Dendritic cell treated with granulocyte-macrophage colony-stimulating factor and Interleukin-4, amounts not matched to agents 40 ng/mL and 50 ng/mL, for 4 days (primary cell): ENCODE data around the gene GATM.

Experiments
- H3K27ac Mint-ChIP-seq: one replicate; pipeline ENCODE4 v1.8.0; 2022; ENCODE audit warnings: mild to moderate bottlenecking, mixed read lengths
- H3K27me3 Mint-ChIP-seq: one replicate; pipeline ENCODE4 v1.8.0; 2022; ENCODE audit warnings: mild to moderate bottlenecking, mixed read lengths
- H3K36me3 Mint-ChIP-seq: one replicate; pipeline ENCODE4 v1.8.0; 2022; ENCODE audit warnings: low read depth, mixed read lengths
- H3K4me1 Mint-ChIP-seq: one replicate; pipeline ENCODE4 v1.8.0; 2022; ENCODE audit warnings: low read depth, mixed read lengths
- H3K4me3 Mint-ChIP-seq: one replicate; pipeline ENCODE4 v1.8.0; 2022; ENCODE audit warnings: mild to moderate bottlenecking, moderate library complexity, mixed read lengths
- H3K9me3 Mint-ChIP-seq: one replicate; pipeline ENCODE4 v1.8.0; 2022; ENCODE audit warnings: mixed read lengths
- intact Hi-C: fragments of 100-400 bp; cut with micrococcal nuclease; formaldehyde crosslinking; loops from one replicate; pipeline ENCODE4 v1.15.0; 2022

Gene GATM, protein sequence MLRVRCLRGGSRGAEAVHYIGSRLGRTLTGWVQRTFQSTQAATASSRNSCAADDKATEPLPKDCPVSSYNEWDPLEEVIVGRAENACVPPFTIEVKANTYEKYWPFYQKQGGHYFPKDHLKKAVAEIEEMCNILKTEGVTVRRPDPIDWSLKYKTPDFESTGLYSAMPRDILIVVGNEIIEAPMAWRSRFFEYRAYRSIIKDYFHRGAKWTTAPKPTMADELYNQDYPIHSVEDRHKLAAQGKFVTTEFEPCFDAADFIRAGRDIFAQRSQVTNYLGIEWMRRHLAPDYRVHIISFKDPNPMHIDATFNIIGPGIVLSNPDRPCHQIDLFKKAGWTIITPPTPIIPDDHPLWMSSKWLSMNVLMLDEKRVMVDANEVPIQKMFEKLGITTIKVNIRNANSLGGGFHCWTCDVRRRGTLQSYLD

DNA sequence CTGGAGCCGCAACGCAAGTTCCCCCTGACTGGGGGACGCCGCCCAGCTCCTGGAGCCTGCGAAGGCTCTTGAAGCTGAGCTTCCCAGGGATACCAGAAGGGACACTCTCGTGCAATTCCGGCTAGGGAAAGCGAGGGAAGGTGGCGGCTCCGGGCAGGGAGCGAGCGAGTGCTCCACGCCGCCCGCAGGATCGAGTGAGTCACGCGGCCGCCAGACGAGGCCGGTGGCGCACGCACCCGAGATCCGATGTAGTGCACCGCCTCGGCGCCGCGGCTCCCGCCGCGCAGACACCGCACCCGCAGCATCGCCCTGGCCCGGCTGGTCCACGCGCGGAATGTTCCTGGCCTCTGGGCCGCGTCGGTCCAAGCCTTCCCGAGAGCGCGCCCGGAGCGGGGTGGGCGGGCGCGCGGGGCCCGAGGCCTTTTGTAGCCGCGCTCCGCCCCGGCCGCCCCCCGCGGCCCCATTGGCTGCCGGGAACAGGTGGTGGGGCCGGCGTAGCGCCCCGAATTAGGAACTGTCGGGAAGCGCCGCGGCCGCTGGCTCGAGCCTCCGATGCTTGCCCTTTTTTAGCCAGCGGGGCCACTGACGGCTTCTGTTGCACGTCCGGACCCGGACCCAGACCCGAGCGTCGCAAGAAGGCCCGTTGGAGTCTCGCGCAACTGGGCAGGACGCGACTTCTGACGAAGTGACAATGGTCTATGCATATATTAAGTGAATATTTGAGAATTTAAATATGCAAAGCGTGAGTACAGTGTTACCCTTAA lies at the start of gene GATM:
GATM (minus strand) TSS at position 396 of the 764 bp plus-strand sequence; CDS start at position 305, 91 bp downstream.
- peak within 1 kb of the TSS; percentile 84 for H3K27ac Mint-ChIP-seq

DNA sequence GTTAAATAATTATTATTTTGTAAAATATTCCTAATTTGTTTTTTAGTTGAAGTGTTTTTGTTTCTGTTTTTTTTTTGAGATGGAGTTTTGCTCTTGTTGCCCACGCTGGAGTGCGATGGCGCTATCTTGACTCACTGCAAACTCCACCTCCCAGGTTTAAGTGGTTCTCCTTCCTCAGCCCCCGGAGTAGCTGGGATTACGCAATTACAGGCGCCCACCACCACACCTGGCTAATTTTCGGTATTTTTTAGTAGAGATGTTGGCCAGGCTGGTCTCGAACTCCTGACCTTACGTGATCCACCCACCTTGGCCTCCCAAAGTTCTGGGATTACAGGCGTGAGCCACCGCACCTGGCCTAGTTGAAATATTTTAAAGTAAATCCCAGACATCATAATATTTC lies 48.7 kb upstream of the GATM start:
- peaks cover 3% of the 10 kb centered on the region for H3K27me3 Mint-ChIP-seq
- H3K27ac Mint-ChIP-seq: no peak overlapping the region
- peaks cover 17% of the 10 kb centered on the region for H3K36me3 Mint-ChIP-seq
- H3K4me3 Mint-ChIP-seq: no peak overlapping the region
- intact Hi-C loops: loop anchor here (10.0 kb wide), 1 partner anchor 88 kb away; no protein-coding TSS in a partner anchor
- no peaks in the 10 kb centered on the region for H3K9me3 Mint-ChIP-seq
- H3K4me1 Mint-ChIP-seq: peaks cover 16% of the 10 kb centered on the region

More for the DNA sequence above, at the start of gene GATM:
- Mint-ChIP-seq H3K27me3 (peaks cover 68% of the 10 kb centered on the region), H3K4me1 (peaks cover 31% of the 10 kb centered on the region), H3K9me3 (no peaks in the 10 kb centered on the region), H3K36me3 (peaks cover 26% of the 10 kb centered on the region), H3K4me3 (peak within 1 kb of the TSS; percentile 82)
- intact Hi-C loops: loop anchor here (1.0 kb wide), 1 partner anchor 14 kb away; no protein-coding TSS in a partner anchor

DNA sequence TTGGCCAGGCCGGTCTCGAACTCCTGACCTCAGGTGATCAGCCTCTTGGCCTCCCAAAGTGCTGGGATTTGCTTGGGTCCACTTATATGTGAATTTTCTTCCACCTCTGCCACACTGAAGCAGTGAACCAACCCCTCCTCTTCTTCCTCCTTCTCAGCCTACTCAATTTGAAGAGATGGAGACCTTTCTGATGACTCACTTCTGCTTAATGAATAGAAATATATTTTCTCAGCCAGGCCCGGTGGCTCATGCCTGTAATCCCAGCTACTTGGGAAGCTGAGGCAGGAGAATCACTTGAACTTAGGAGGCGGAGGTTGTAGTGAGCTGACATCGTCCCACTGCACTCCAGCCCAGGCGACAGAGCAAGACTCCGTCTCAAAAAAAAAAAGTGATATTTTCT lies 46.8 kb upstream of the GATM start:
- intact Hi-C loops: loop anchor here (10.0 kb wide), 1 partner anchor 90 kb away; no protein-coding TSS in a partner anchor
- Mint-ChIP-seq H3K4me3 (no peak overlapping the region), H3K9me3 (no peaks in the 10 kb centered on the region), H3K27ac (no peak overlapping the region), H3K4me1 (peaks cover 16% of the 10 kb centered on the region), H3K27me3 (peaks cover 3% of the 10 kb centered on the region), H3K36me3 (peaks cover 36% of the 10 kb centered on the region)

DNA sequence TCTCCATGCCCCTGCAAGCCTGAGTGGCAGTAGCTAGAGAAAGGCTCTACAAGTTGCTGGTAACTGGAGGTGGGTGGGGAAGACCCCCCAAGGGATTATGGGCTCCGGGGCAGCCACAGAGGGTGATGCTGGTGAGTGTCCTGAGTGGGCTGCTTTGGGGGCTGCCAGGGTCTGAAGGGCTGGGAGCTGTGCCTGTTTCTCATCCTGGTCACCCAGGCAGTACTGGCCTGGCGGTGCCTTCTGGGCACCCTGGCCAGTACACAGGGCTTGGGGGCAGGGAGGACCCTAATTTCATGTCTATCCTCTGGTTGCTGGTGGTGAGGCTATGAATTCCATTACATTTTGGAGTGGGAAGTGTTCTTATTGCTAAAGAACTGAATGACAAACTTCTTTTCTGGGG lies 46.1 kb upstream of the GATM start:
- Mint-ChIP-seq H3K4me1 (peaks cover 16% of the 10 kb centered on the region), H3K9me3 (no peaks in the 10 kb centered on the region), H3K27ac (peak overlapping the region; percentile 37), H3K4me3 (no peak overlapping the region), H3K27me3 (peaks cover 3% of the 10 kb centered on the region), H3K36me3 (peaks cover 44% of the 10 kb centered on the region)
- intact Hi-C loops: loop anchor here (10.0 kb wide), 1 partner anchor 90 kb away; no protein-coding TSS in a partner anchor

DNA sequence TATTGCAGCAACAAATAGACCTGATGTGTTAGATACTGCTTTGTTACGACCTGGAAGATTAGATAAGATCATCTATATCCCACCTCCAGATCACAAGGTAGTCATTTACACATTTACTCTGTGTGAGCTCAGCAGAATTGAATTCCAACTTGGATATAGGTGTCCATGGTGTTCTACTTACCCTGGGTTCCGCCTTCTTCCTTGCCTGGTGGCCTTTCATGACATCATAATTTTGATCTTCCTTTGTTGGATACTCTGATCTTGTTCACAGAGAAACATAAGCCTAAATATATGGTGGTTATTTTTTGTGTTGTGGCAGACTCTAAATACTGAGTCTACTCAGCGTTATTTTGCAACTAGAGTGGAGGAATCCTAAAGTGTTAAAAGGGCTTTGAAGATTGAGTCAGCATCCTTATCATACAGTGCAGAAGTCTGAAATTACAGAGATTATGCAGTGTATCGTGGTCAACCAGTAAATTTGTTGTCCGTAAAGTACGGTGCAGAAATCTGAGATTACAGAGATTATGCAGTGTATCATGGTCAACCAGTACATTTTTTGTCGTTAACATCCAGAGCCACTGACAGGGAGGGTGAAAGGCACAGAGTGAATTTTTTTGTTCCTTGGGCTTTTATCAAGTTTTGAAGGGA lies 39.1 kb upstream of the GATM start:
- intact Hi-C loops: no loop called here
- H3K9me3 Mint-ChIP-seq: no peaks in the 10 kb centered on the region
- H3K36me3 Mint-ChIP-seq: peaks cover 95% of the 10 kb centered on the region
- no peak overlapping the region for H3K27ac Mint-ChIP-seq
- H3K4me1 Mint-ChIP-seq: peaks cover 14% of the 10 kb centered on the region
- H3K4me3 Mint-ChIP-seq: no peak overlapping the region
- no peaks in the 10 kb centered on the region for H3K27me3 Mint-ChIP-seq

DNA sequence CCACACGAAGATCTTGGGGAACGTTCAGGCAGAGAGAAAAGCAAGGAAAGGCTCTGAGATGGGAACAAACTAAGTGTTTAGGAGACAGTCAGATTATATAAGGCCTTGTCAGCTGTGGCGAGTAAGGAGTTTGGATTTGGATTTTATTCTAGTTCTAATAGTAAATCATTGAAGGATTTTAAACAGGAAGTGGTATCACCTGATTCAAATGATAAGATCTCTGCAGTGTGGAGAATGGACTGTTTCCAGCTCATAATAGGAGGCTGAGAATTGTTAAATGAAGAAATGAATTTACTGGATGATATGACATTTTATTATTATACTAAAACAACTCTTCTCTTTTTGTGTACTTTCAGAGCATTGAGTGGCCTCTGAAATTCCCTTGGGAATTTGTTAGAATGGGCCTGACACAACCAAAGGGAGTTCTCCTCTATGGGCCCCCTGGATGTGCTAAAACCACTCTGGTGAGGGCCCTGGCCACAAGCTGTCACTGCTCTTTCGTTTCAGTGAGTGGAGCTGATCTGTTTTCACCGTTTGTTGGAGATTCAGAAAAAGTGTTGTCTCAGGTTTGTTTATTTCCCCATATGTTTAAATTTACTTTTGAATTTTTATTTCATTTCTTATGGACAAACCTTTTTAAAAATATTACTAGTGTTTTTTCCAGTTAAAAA lies 36.0 kb upstream of the GATM start:
- H3K4me3 Mint-ChIP-seq: no peak overlapping the region
- no peaks in the 10 kb centered on the region for H3K27me3 Mint-ChIP-seq
- intact Hi-C loops: no loop called here
- peaks cover 14% of the 10 kb centered on the region for H3K4me1 Mint-ChIP-seq
- H3K36me3 Mint-ChIP-seq: peaks cover 95% of the 10 kb centered on the region
- no peaks in the 10 kb centered on the region for H3K9me3 Mint-ChIP-seq
- H3K27ac Mint-ChIP-seq: no peak overlapping the region

DNA sequence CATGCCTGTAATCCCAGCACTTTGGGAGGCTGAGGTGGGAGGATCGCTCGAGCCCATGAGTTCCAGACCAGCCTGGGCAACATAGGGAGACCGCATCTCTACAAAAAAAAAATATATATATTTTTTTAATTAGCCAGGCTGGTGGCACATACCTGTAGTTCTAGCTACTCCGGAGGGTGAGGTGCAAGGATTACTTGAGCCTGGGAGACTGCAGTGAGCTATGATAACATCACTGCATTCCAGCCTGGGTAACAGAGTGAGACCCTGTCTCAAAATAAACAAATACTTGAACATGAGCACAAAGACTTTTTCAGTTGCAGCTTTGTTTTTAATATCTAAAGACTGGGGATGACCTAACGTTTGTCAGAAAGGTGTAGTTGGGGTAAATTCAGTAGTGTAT lies 31.3 kb upstream of the GATM start:
- H3K4me1 Mint-ChIP-seq: peaks cover 28% of the 10 kb centered on the region
- peaks cover 100% of the 10 kb centered on the region for H3K36me3 Mint-ChIP-seq
- no peaks in the 10 kb centered on the region for H3K9me3 Mint-ChIP-seq
- no peak overlapping the region for H3K4me3 Mint-ChIP-seq
- no peak overlapping the region for H3K27ac Mint-ChIP-seq
- intact Hi-C loops: no loop called here
- H3K27me3 Mint-ChIP-seq: no peaks in the 10 kb centered on the region

DNA sequence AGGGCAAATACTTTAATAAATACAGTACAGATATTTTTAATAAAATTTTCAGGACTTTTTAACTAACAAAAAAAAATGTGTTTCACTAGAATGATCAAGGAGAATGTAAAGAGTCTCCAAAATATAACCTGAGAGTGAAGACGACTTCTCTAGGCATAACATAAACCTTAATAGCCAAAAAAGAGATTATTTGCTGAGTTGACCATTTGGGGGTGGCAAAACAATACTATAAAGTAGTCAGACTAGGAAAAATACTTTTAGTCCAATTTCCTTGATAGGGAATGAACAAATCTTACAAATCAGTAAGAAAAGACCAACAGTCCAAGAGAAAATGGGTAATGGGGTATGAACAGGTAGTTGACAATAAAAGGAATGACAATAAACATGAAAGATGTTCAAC lies 29.4 kb upstream of the GATM start:
- H3K27ac Mint-ChIP-seq: no peak overlapping the region
- peaks cover 22% of the 10 kb centered on the region for H3K4me1 Mint-ChIP-seq
- no peaks in the 10 kb centered on the region for H3K9me3 Mint-ChIP-seq
- H3K27me3 Mint-ChIP-seq: no peaks in the 10 kb centered on the region
- intact Hi-C loops: no loop called here
- H3K4me3 Mint-ChIP-seq: no peak overlapping the region
- peaks cover 93% of the 10 kb centered on the region for H3K36me3 Mint-ChIP-seq

DNA sequence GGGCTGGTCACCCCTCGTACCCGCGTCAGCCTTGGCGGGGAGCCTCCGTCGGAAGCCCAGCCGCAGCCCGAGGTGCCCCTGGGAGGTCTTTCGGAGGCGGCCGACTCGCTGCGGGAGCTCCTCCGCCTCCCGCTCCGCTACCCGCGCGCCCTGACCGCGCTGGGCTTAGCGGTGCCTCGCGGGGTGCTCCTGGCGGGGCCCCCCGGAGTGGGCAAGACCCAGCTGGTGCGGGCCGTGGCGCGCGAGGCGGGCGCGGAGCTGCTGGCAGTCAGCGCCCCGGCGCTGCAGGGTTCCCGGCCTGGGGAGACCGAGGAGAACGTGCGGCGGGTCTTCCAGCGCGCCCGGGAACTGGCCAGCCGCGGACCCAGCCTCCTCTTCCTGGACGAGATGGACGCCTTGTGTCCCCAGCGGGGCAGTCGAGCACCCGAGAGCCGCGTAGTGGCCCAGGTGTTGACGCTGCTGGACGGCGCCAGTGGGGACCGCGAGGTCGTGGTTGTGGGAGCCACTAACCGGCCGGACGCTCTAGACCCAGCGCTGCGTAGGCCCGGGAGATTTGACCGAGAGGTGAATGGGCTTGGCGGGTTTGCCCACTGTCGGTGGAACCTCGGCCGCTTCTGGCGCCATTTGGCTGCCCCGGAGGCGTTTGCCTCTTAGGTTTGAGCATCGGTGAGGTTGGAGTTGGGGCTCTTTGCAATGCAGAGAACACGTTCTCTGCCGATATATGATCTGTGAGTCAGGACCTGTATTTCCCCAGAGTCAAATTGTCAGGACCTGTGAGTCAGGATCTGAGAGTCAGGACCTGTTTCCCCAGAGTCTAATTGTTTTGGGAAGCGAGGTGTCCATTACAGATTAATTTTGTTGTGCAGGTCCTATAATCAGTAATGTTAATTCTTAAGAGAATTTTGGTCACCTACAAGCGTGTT lies 24.9 kb upstream of the GATM start:
- Mint-ChIP-seq H3K4me1 (peaks cover 35% of the 10 kb centered on the region), H3K27ac (peak overlapping the region; percentile 92), H3K4me3 (peak overlapping the region; percentile 95), H3K36me3 (peaks cover 53% of the 10 kb centered on the region), H3K27me3 (no peaks in the 10 kb centered on the region), H3K9me3 (no peaks in the 10 kb centered on the region)
- intact Hi-C loops: loop anchor here (1.0 to 2.0 kb wide), 2 partner anchors 55 to 236 kb away; no protein-coding TSS in a partner anchor

DNA sequence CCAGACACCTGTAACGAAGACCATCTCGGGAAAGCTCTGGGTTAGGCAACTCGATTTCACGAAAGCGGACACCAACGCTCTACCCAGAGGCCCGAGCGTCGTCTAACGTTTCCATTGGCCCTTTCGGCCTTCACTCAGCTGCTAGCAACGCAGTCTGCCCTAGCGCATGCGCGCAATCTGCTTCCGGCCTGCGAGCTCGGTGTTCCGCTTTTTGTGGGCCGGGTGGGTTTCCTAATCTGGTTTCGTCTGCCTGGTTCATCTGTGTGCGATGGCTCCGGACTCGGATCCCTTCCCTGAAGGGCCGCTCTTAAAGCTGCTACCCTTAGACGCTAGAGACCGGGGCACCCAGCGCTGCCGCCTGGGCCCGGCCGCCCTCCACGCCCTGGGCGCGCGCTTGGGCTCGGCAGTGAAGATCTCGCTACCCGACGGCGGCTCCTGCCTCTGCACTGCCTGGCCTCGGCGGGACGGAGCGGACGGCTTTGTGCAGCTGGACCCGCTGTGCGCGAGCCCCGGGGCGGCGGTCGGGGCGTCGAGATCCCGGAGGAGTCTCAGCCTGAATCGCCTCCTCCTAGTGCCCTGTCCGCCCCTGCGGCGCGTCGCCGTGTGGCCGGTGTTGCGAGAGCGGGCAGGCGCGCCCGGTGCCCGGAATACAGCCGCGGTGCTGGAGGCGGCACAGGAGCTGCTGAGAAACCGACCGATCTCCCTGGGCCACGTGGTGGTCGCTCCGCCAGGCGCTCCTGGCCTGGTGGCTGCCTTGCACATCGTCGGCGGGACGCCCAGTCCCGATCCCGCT lies 24.0 kb upstream of the GATM start:
- H3K27ac Mint-ChIP-seq: peak overlapping the region; percentile 92
- no peaks in the 10 kb centered on the region for H3K9me3 Mint-ChIP-seq
- H3K4me1 Mint-ChIP-seq: peaks cover 35% of the 10 kb centered on the region
- intact Hi-C loops: loop anchor here (1.0 to 2.0 kb wide), 2 partner anchors 56 to 236 kb away; no protein-coding TSS in a partner anchor
- H3K27me3 Mint-ChIP-seq: no peaks in the 10 kb centered on the region
- H3K4me3 Mint-ChIP-seq: peak overlapping the region; percentile 95
- peaks cover 44% of the 10 kb centered on the region for H3K36me3 Mint-ChIP-seq

DNA sequence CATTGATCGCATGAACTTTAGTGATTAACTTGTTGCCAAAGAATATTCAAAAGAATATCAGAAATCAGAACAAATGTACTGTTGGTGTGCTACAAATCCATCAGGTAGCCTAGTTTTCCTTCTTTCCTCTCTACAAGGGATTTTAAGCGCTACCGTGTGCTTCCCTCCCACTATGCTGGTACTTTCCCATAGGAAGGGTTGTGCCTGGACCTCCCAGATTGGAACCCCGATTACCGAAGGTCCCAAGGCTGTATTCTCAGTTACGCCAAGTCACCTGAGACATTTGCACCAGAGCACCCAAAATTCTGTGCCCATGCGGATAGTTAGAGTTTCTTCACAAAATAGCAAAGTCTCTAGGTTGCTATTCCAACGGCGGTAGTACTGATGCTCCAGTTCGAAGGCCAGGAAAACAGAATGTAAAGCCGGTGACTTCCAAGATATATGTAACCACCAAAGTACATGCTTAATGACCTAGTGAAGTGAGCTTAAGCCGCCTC lies 23.4 kb upstream of the GATM start:
- Mint-ChIP-seq H3K4me3 (peak overlapping the region; percentile 95), H3K4me1 (peaks cover 30% of the 10 kb centered on the region), H3K36me3 (peaks cover 38% of the 10 kb centered on the region), H3K27ac (peak overlapping the region; percentile 92), H3K27me3 (no peaks in the 10 kb centered on the region), H3K9me3 (no peaks in the 10 kb centered on the region)
- intact Hi-C loops: loop anchor here (1.0 to 2.0 kb wide), 2 partner anchors 57 to 235 kb away; no protein-coding TSS in a partner anchor
